ENCODE results near the gene STN1.

The STN1 gene

GRCh38 chr10:103928784-103929183, 10.8 kb upstream of the STN1 start:
- DNase-seq, result no peak

GRCh38 chr10:103926722-103927319, 8.8 kb upstream of the STN1 start:
- no peak for DNase-seq

GRCh38 chr10:103925591-103925990, 7.6 kb upstream of the STN1 start:
- DNase-seq, result no peak

GRCh38 chr10:103923502-103923901, 5.5 kb upstream of the STN1 start:
- DNase-seq, result no peak

- no peak for DNase-seq
Measured at GRCh38 chr10:103922659-103923058, 4.7 kb upstream of the STN1 start.

- no peak for DNase-seq
Measured at GRCh38 chr10:103921750-103922195, 3.8 kb upstream of the STN1 start.

- no peak for DNase-seq
Measured at GRCh38 chr10:103921248-103921647, 3.3 kb upstream of the STN1 start.

GRCh38 chr10:103919648-103920025, 1.7 kb upstream of the STN1 start:
- DNase-seq, result no peak

- no peak for DNase-seq
Measured at GRCh38 chr10:103917302-103918052, 507 bp downstream of the STN1 start.

- no peak for DNase-seq
Measured at GRCh38 chr10:103916876-103917275, 1.1 kb downstream of the STN1 start.

- DNase-seq, result no peak
Measured at GRCh38 chr10:103916254-103916653, 1.7 kb downstream of the STN1 start.

- DNase-seq, result peak; percentile 29
Measured at GRCh38 chr10:103915796-103916195, 2.2 kb downstream of the STN1 start.

- no peak for DNase-seq
Measured at GRCh38 chr10:103912759-103913158, 5.2 kb downstream of the STN1 start.

GRCh38 chr10:103911021-103911459, 6.9 kb downstream of the STN1 start:
- no peak for DNase-seq

- DNase-seq, result no peak
Measured at GRCh38 chr10:103910442-103911012, 7.5 kb downstream of the STN1 start.

GRCh38 chr10:103905441-103905840, 12.5 kb downstream of the STN1 start:
- DNase-seq, result no peak

GRCh38 chr10:103901299-103901698, 16.7 kb downstream of the STN1 start:
- no peak for DNase-seq

- no peak for DNase-seq
Measured at GRCh38 chr10:103899312-103899711, 18.7 kb downstream of the STN1 start.

- DNase-seq, result no peak
Measured at GRCh38 chr10:103897241-103897774, 20.7 kb downstream of the STN1 start.

- DNase-seq, result no peak
Measured at GRCh38 chr10:103896225-103896624, 21.8 kb downstream of the STN1 start.

- no peak for DNase-seq
Measured at GRCh38 chr10:103895411-103896186, 22.4 kb downstream of the STN1 start.

- peak; percentile 44 for DNase-seq
Measured at GRCh38 chr10:103894441-103894864, 23.5 kb downstream of the STN1 start.

- DNase-seq, result no peak
Measured at GRCh38 chr10:103893817-103894216, 24.2 kb downstream of the STN1 start.
